Measurements from ENCODE around the gene MAD2L2. TPM values are rescaled to one million over a fixed set of nuclear protein-coding genes. Genes with fewer than 3 reads are reported as not detected.

MAD2L2 gene
- total RNA-seq, 6 donors from 2014 or later, result 20.3 to 38.8 (median 28.0) TPM

DNA sequence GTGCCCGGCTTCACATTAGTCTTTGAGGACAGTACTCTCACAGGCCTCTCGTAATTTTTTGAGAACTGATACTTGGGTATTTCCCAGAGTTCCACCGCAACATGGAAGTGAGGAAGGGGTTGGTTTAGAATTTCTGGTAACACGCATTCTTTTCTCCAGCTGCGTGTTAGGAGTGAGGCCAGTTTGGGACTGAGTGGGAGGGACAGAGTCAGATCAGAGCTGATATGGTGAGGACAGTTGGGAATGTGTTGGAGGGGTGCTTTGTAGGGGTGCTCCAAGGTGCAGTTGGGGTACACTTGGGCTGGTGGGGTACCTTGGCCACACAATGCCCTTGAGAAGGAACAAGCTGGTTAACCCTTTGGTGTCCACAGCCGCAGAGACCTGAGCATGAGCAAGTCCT, 10.2 kb downstream of the MAD2L2 start:
- no peaks in the 10 kb centered on the region for H3K27me3 ChIP-seq
- peaks cover 10 to 14% (median 12%) of the 10 kb centered on the region in 4 donors for H3K4me1 ChIP-seq
- DNase-seq (no peak), ATAC-seq (ENCODE audit: low FRiP score in 2 of 2) (no peak)
- no peak overlapping the region for H3K4me3 ChIP-seq
- H3K36me3 ChIP-seq, result peaks cover 0 to 58% (median 39%) of the 10 kb centered on the region in 4 donors
- TF ChIP-seq POLR2AphosphoS5 (IDR thresholded peaks at IDR 0.05) (no peak), POLR2A (IDR thresholded peaks at IDR 0.05) (no peak), EP300 (IDR thresholded peaks at IDR 0.05) (no peak)
- H3K27ac ChIP-seq, result peak overlapping the region; percentile 28 to 82 (median 57)
- 73 to 90% methylated on average over 6 of the region's 6 CpGs for WGBS, 2 donors
- no peaks in the 10 kb centered on the region for H3K9me3 ChIP-seq

DNA sequence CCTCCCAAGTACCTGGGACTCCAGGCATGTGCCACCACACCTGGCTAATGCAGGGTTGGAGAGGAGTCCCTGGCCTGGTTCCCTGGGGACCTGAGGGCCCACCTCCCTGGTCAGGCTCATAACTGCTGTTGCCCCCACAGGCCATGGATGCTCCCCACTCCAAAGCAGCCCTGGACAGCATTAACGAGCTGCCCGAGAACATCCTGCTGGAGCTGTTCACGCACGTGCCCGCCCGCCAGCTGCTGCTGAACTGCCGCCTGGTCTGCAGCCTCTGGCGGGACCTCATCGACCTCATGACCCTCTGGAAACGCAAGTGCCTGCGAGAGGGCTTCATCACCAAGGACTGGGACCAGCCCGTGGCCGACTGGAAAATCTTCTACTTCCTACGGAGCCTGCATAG, 12.4 kb downstream of the MAD2L2 start:
- peaks cover 16 to 23% (median 19%) of the 10 kb centered on the region in 4 donors for H3K4me1 ChIP-seq
- TF ChIP-seq POLR2AphosphoS5 (IDR thresholded peaks at IDR 0.05) (no peak), POLR2A (IDR thresholded peaks at IDR 0.05) (no peak), EP300 (IDR thresholded peaks at IDR 0.05) (no peak)
- TF ChIP-seq, protein P1, sequence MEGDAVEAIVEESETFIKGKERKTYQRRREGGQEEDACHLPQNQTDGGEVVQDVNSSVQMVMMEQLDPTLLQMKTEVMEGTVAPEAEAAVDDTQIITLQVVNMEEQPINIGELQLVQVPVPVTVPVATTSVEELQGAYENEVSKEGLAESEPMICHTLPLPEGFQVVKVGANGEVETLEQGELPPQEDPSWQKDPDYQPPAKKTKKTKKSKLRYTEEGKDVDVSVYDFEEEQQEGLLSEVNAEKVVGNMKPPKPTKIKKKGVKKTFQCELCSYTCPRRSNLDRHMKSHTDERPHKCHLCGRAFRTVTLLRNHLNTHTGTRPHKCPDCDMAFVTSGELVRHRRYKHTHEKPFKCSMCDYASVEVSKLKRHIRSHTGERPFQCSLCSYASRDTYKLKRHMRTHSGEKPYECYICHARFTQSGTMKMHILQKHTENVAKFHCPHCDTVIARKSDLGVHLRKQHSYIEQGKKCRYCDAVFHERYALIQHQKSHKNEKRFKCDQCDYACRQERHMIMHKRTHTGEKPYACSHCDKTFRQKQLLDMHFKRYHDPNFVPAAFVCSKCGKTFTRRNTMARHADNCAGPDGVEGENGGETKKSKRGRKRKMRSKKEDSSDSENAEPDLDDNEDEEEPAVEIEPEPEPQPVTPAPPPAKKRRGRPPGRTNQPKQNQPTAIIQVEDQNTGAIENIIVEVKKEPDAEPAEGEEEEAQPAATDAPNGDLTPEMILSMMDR (IDR thresholded peaks at IDR 0.05), result no peak
- H3K27me3 ChIP-seq, result no peaks in the 10 kb centered on the region
- DNase-seq (no peak), ATAC-seq (ENCODE audit: low FRiP score in 2 of 2) (no peak)
- no peak overlapping the region for H3K27ac ChIP-seq
- H3K36me3 ChIP-seq, result peaks cover 0 to 35% (median 21%) of the 10 kb centered on the region in 4 donors
- 90 to 100% methylated on average over 1 to 14 of the region's 14 CpGs for WGBS, 2 donors
- no peak overlapping the region for H3K4me3 ChIP-seq
- H3K9me3 ChIP-seq, result no peaks in the 10 kb centered on the region

DNA sequence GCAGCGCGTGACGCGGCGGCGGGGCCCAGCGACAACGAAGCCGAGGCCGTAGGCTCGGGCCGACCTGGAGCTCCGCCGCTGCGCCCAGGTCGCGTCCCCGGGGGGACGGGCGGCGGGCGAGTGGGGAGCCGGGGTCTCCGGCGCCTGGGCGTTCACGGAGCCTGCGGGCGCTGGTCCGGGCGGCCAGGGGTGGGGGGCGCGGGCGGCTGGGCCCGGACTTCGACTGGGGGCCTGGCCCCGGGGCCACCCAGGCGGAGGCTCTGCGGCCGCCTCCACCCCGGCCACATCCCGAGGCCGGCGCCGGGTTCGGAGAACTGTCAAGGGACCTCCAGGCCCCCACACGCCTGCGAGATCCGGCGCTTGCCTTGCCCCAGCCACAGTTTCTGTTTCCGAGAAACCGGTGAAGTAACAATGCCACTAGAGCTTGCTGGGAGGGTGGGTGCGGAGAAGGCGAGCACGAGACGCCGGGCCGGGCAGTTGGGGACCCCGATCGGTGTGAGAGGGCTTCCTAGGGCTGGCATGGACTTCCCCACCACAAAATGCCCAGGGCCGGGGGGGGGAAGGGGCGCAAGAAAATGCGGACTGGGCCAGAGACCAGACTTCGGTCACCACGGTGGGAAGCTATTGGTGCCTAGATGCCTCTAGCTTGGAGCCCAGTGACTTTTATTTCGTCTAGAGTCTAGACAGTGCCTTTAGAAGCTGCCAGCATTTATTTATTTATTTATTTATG, 16.4 kb downstream of the MAD2L2 start:
- no peaks in the 10 kb centered on the region for H3K27me3 ChIP-seq
- TF ChIP-seq POLR2AphosphoS5 (IDR thresholded peaks at IDR 0.05), result no peak
- TF ChIP-seq, protein P1 (IDR thresholded peaks at IDR 0.05), result no peak
- TF ChIP-seq POLR2A (IDR thresholded peaks at IDR 0.05), result no peak
- TF ChIP-seq EP300 (IDR thresholded peaks at IDR 0.05), result no peak
- peaks cover 4 to 15% (median 8%) of the 10 kb centered on the region in 4 donors for H3K4me1 ChIP-seq
- H3K4me3 ChIP-seq, result peak overlapping the region; percentile 19 to 86 (median 80)
- H3K36me3 ChIP-seq, result peaks cover 0 to 20% (median 3%) of the 10 kb centered on the region in 4 donors
- no peaks in the 10 kb centered on the region for H3K9me3 ChIP-seq
- DNase-seq (peak in 1 of 2 donors; percentile 37), ATAC-seq (ENCODE audit: low FRiP score in 2 of 2) (peak; percentile 56 to 59)
- H3K27ac ChIP-seq, result peak overlapping the region; percentile 84 to 96 (median 85)
- 0 to 7% methylated on average over 6 to 21 of the region's 66 CpGs for WGBS, 2 donors

DNA sequence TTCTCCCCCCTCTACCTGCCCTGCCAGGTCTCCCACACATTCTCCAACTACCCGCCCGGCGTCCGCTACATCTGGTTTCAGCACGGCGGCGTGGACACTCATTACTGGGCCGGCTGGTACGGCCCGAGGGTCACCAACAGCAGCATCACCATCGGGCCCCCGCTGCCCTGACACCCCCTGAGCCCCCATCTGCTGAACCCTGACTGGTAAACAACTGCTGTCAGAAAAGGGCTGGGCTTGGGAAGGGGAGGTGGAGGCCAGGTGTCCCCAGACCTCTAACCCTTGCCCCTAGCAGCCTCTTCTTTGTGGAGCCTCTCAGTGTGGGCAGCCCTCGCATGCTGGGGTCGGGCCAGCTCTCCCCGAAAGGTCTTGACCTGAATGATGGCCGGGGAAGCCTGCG, 19.8 kb downstream of the MAD2L2 start:
- TF ChIP-seq EP300 (IDR thresholded peaks at IDR 0.05), result no peak
- no peak for TF ChIP-seq POLR2AphosphoS5 (IDR thresholded peaks at IDR 0.05)
- no peak for TF ChIP-seq POLR2A (IDR thresholded peaks at IDR 0.05)
- TF ChIP-seq, protein P1 (IDR thresholded peaks at IDR 0.05), result no peak
- no peak overlapping the region for H3K27ac ChIP-seq
- H3K4me3 ChIP-seq, result no peak overlapping the region
- no peaks in the 10 kb centered on the region for H3K27me3 ChIP-seq
- DNase-seq, result peak in 1 of 2 donors; percentile 53
- H3K36me3 ChIP-seq, result peaks cover 0 to 13% (median 2%) of the 10 kb centered on the region in 4 donors
- H3K4me1 ChIP-seq, result peaks cover 4 to 15% (median 8%) of the 10 kb centered on the region in 4 donors
- 97% methylated on average over 10 to 17 of the region's 17 CpGs for WGBS, 2 donors
- no peak for ATAC-seq (ENCODE audit: low FRiP score in 2 of 2)
- H3K9me3 ChIP-seq, result no peaks in the 10 kb centered on the region

DNA sequence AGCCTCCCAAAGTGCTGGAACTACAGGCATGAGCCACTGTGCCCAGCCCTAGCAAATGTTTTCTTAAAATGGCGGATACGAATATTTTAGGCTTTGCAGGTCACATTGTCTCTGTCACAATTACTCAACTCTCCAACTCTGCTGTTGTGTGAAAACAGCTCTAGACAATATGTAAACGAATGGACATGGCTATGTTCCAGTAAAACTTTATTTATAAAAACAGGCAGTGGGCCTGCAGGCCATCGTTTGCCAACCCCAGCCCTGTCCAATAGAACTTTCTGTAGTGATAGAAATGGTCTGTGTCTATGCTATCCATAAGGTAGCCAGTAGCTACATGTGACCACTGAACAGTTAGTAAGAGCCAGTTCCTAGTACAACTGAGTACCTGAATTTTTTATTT, 21.2 kb downstream of the MAD2L2 start:
- Histone ChIP-seq H3K4me3 (no peak overlapping the region), H3K27ac (no peak overlapping the region), H3K27me3 (no peaks in the 10 kb centered on the region), H3K9me3 (no peaks in the 10 kb centered on the region), H3K4me1 (peaks cover 15 to 22% (median 18%) of the 10 kb centered on the region in 4 donors), H3K36me3 (peaks cover 0 to 13% (median 2%) of the 10 kb centered on the region in 4 donors)
- ATAC-seq (ENCODE audit: low FRiP score in 2 of 2) (no peak), DNase-seq (no peak)
- TF ChIP-seq EP300 (IDR thresholded peaks at IDR 0.05) (no peak), POLR2AphosphoS5 (IDR thresholded peaks at IDR 0.05) (no peak)
- TF ChIP-seq, protein P1 (IDR thresholded peaks at IDR 0.05), result no peak
- 80 to 86% methylated on average over 4 of the region's 4 CpGs for WGBS, 2 donors

Data from upper lobe of left lung (tissue), 6 donors.